PFSK-1 (cell line): ENCODE data around the gene ARFGAP2.
A peak's percentile ranks its signal among the peaks of the same experiment; 100 is the strongest.

Source experiments
- FOXP2 ChIP-seq: optimal IDR thresholded peaks from 2 replicates; pipeline ENCODE3; 2011; ENCODE audit warnings: borderline replicate concordance, control low read depth, inconsistent platforms; ENCODE audit not compliant: insufficient read depth; ENCODE audit errors: extremely low read length, extremely low read depth
- POLR2AphosphoS5 ChIP-seq: IDR thresholded peaks from 2 replicates; pipeline ENCODE4 v1.6.1; 2012; ENCODE audit warnings: low read depth, mild to moderate bottlenecking, control low read depth, low read length, moderate library complexity
- SIN3A ChIP-seq: IDR thresholded peaks from 2 replicates; pipeline ENCODE4 v1.6.1; 2012; ENCODE audit warnings: mild to moderate bottlenecking, low read length, moderate library complexity, borderline replicate concordance; ENCODE audit not compliant: insufficient read depth
- TAF1 ChIP-seq: IDR thresholded peaks from 2 replicates; pipeline ENCODE4 v1.6.1; 2012; ENCODE audit warnings: low read length, control low read depth, borderline replicate concordance; ENCODE audit not compliant: insufficient read depth
- TF ChIP-seq, protein P1 (sequence below), 2 experiments: IDR thresholded peaks; 2 replicates each; pipeline versions ENCODE4 v1.6.1 to v1.8.0; 2011 to 2012; ENCODE audit warnings: low read depth in 2 of 2, low read length in 2 of 2, control low read depth in 1 of 2, inconsistent platforms in 1 of 2, mild to moderate bottlenecking in 1 of 2, moderate library complexity in 1 of 2; ENCODE audit not compliant: insufficient read depth in 1 of 2

DNA sequence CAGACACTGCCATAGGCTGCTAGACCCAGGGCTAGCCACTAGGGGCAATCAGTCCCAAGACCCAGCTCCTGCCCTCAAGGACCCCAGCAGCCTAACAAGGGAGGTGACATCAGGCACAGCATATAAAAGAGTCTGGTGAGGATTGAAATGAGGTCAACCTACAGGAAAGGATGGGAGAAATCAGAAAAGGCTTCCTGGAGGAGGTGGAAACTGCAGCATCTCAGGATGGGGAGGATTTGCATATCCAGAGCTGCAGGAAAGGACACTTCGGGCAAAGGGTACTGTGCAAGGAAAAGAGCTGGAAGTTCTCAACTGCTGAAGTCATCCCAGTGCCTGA lies 2.9 kb upstream of the ARFGAP2 start:
- TF ChIP-seq, protein P1, sequence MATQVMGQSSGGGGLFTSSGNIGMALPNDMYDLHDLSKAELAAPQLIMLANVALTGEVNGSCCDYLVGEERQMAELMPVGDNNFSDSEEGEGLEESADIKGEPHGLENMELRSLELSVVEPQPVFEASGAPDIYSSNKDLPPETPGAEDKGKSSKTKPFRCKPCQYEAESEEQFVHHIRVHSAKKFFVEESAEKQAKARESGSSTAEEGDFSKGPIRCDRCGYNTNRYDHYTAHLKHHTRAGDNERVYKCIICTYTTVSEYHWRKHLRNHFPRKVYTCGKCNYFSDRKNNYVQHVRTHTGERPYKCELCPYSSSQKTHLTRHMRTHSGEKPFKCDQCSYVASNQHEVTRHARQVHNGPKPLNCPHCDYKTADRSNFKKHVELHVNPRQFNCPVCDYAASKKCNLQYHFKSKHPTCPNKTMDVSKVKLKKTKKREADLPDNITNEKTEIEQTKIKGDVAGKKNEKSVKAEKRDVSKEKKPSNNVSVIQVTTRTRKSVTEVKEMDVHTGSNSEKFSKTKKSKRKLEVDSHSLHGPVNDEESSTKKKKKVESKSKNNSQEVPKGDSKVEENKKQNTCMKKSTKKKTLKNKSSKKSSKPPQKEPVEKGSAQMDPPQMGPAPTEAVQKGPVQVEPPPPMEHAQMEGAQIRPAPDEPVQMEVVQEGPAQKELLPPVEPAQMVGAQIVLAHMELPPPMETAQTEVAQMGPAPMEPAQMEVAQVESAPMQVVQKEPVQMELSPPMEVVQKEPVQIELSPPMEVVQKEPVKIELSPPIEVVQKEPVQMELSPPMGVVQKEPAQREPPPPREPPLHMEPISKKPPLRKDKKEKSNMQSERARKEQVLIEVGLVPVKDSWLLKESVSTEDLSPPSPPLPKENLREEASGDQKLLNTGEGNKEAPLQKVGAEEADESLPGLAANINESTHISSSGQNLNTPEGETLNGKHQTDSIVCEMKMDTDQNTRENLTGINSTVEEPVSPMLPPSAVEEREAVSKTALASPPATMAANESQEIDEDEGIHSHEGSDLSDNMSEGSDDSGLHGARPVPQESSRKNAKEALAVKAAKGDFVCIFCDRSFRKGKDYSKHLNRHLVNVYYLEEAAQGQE (IDR thresholded peaks at IDR 0.05; ENCODE audit: insufficient read depth in 1 of 2, low read depth in 2 of 2, low read length in 2 of 2) = no peak
- TF ChIP-seq POLR2AphosphoS5 = no peak
- no peak for TF ChIP-seq TAF1
- no peak for TF ChIP-seq SIN3A
- peak; percentile 68 for TF ChIP-seq FOXP2
